A549 (cell line): ENCODE data around the gene SPACDR.

ENCODE experiments used
- CTCF ChIP-seq: fragments of >200 bp; sonication (Bioruptor Twin); formaldehyde crosslinking; IDR thresholded peaks from 3 replicates; pipeline ENCODE4 v1.5.1; 2016
- FOSB ChIP-seq: fragments of 250-450 bp; sonication (Bioruptor Pico); IDR thresholded peaks from 2 replicates; pipeline ENCODE4 v1.5.0; 2020; ENCODE audit warnings: mild to moderate bottlenecking, moderate library complexity
- NFE2L2 ChIP-seq: fragments of 150-350 bp; conservative IDR thresholded peaks from 2 replicates; pipeline ENCODE4 v1.6.1; 2014; ENCODE audit warnings: low read length
- NPAS2 ChIP-seq: fragments of 250-450 bp; sonication (Bioruptor Pico); IDR thresholded peaks from 2 replicates; pipeline ENCODE4 v1.8.0; 2022; ENCODE audit warnings: mild to moderate bottlenecking, moderate library complexity, borderline replicate concordance
- POLR2A ChIP-seq: IDR thresholded peaks from 2 replicates; pipeline ENCODE4 v1.6.1; 2012; ENCODE audit warnings: mild to moderate bottlenecking, low read length

- TF ChIP-seq CTCF (no peak), FOSB (CRISPR knock-in tag) (no peak), POLR2A (no peak), NPAS2 (CRISPR knock-in tag) (no peak), NFE2L2 (no peak)
These were observed 33.4 kb downstream of the SPACDR start for GRCh38 chr7:100430493-100431285.
